Stomach (tissue), 4 donors: ENCODE results near the gene ZNF763.

Source experiments
- CTCF ChIP-seq, 7 experiments: fragments of 450-650 bp in 4 of 7; fragments of 200-600 bp in 3 of 7; sonication (generic) in 3 of 7; IDR thresholded peaks; one replicate each; pipeline ENCODE4 v1.5.1; 2016 to 2019; ENCODE audit warnings: antibody characterized with exemption in 7 of 7, control low read depth in 2 of 7, mild to moderate bottlenecking in 1 of 7
- EP300 ChIP-seq: sonication (generic); formaldehyde crosslinking; IDR thresholded peaks from one replicate; pipeline ENCODE4 v1.6.1; 2017; ENCODE audit warnings: antibody characterized with exemption
- POLR2A ChIP-seq, 4 donors: fragments of 450-650 bp; IDR thresholded peaks; one replicate each; pipeline ENCODE4 v1.6.1; 2016; ENCODE audit warnings: antibody characterized with exemption in 4 of 4, control low read depth in 2 of 4, mild to moderate bottlenecking in 1 of 4, moderate library complexity in 1 of 4
- POLR2AphosphoS5 ChIP-seq, 3 donors: sonication (generic); formaldehyde crosslinking; IDR thresholded peaks; one replicate each; pipeline ENCODE4 v1.6.1; 2016; ENCODE audit warnings: antibody characterized with exemption in 3 of 3

GRCh38 chr19:11964496-11964857 is 363 bp upstream of the ZNF763 start:
- TF ChIP-seq CTCF (IDR thresholded peaks at IDR 0.05) = no peak
- TF ChIP-seq POLR2A (IDR thresholded peaks at IDR 0.05) = no peak
- no peak for TF ChIP-seq EP300
- TF ChIP-seq POLR2AphosphoS5 (IDR thresholded peaks at IDR 0.05) = no peak
